Measurements from ENCODE around the gene PAWR. TPM values are rescaled to one million over a fixed set of nuclear protein-coding genes. Genes with fewer than 3 reads are reported as not detected.
"Not testable (repeated sequence)": the region's sequence is repeated elsewhere in the genome, so short reads cannot be mapped to it uniquely, and the experiment has no call there.

The PAWR gene
- total RNA-seq, 1 donor, result 8.7 TPM

DNA sequence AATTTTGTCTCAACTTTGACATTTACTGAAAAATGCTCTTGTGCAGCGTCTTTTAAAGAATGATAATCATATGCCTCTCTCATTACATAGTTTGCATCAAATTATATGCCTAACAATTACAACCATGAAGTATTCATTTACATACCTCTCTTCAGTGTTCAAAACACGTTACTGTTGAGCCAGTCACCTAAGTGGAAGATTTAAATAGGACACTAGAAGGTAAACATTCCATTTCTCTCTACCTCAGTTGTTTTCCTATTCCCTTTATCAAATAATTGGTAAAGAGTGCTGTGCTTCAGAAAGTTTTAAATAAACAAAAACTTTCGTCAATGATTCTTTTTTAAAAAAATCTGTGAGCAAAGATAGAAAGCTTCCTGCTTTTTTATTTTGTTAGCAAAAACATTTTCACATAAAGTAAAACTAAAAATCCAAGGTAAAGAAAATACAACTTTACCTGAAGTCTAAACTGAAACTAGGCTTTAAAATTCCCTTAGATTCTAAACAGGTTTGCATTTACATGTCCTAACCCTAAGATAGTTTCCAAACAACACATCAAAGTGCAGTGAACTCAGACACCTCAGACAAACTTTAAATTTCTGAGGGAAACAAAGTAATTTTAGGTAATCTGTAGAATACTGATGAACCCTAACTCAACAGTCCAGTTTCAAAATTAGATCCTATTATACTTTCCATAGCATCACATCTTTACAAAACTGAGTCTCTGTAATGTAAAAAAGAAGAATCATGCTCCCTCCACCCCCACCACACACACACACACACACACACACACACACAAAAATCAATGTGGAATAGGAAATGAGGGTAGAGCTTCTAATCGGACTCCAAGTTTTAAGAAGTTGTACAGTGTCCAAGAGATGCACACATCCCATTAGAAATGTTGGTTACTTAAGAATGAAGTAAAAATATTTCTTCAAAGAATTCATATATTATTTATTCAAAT, 46.2 kb downstream of the PAWR start:
- H3K4me1 ChIP-seq (ENCODE audit: insufficient read depth, low read length), result no peaks in the 10 kb centered on the region
- H3K27me3 ChIP-seq (ENCODE audit: insufficient read depth, low read length), result no peaks in the 10 kb centered on the region
- no peak overlapping the region for H3K4me3 ChIP-seq (ENCODE audit: low read length)
- no peaks in the 10 kb centered on the region for H3K9me3 ChIP-seq (ENCODE audit: low read depth, low read length)

DNA sequence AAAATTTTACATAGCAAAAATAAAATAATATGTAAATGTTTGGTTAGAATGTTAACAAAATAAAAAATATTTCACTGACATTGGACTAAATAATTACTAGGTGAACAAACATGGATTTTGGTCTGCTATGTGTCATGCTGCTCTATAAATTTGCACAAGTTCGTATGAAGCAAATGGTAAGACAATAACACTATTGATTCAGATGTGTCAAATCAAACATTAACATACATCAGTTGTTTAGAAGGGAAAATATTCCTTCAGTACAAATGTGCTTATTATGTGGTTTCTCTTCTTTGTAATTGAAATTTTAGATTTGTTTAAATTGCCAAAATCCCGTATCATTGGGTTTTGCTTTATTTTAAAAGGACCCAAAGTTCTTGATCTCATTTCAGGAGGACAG, 46.9 kb downstream of the PAWR start:
- no peak overlapping the region for H3K4me3 ChIP-seq (ENCODE audit: low read length)
- no peaks in the 10 kb centered on the region for H3K27me3 ChIP-seq (ENCODE audit: insufficient read depth, low read length)

DNA sequence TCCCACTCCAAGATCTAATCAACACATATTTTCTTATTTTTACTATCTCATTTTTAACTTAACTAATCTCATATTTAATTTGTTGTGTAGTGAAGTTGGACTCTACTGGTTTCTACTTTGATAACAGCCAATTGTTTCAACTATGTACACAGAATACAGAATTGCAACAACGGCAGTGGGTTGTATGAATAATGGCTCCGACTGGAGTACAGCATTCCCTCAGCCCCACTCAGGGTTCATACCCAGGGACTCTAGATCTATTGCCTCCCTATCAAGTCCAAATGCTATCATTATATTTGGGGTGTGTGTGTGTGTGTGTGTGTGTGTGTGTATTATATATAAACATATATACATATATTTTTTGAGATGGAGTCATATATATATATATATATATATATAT, 52.3 kb downstream of the PAWR start:
- Histone ChIP-seq H3K4me1 (ENCODE audit: insufficient read depth, low read length) (no peaks in the 10 kb centered on the region), H3K9me3 (ENCODE audit: low read depth, low read length) (no peaks in the 10 kb centered on the region), H3K27me3 (ENCODE audit: insufficient read depth, low read length) (no peaks in the 10 kb centered on the region), H3K4me3 (ENCODE audit: low read length) (no peak overlapping the region)

More for the DNA sequence above, 46.9 kb downstream of the PAWR start:
- no peaks in the 10 kb centered on the region for H3K9me3 ChIP-seq (ENCODE audit: low read depth, low read length)
- H3K4me1 ChIP-seq (ENCODE audit: insufficient read depth, low read length), result no peaks in the 10 kb centered on the region

DNA sequence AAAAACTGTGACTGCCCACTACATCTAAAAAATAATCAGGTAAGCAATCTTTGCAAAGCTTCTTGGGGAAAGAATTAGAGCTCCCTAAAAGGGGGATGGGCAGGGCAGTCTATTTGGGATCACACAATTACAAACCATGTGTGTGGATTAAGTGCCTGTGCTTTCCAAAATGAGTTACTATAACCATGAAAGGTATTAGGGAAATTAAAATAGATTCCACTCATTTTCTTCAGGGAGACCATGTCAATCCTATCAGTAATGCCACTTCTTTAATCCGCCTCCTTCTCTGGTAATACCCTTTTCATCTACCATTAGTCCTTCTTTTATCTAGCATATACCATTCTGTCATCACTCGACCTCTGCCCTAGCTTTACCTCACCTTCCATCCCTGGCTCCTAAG, 53.7 kb downstream of the PAWR start:
- no peaks in the 10 kb centered on the region for H3K9me3 ChIP-seq (ENCODE audit: low read depth, low read length)
- no peaks in the 10 kb centered on the region for H3K27me3 ChIP-seq (ENCODE audit: insufficient read depth, low read length)
- H3K4me1 ChIP-seq (ENCODE audit: insufficient read depth, low read length), result no peaks in the 10 kb centered on the region
- no peak overlapping the region for H3K4me3 ChIP-seq (ENCODE audit: low read length)

DNA sequence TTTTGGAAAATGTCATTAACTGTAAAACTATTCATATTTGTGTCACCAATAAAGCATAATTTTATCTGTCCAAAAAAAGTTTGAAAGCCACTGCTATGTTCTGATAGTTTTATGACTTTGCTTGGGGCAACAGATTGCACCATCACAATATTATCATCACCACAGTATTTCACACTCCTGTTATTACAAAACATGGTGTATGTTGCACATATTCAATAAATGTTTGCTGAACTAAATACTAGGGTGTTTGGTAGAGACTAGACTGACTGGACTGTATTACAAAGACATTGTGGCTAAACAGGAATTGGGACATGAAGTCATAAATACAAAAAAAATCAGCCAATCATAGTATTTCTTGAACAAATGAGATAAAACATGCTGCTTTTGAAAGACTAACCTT, 55.1 kb downstream of the PAWR start:
- no peaks in the 10 kb centered on the region for H3K27me3 ChIP-seq (ENCODE audit: insufficient read depth, low read length)
- no peak overlapping the region for H3K4me3 ChIP-seq (ENCODE audit: low read length)
- H3K9me3 ChIP-seq (ENCODE audit: low read depth, low read length), result no peaks in the 10 kb centered on the region
- no peaks in the 10 kb centered on the region for H3K4me1 ChIP-seq (ENCODE audit: insufficient read depth, low read length)

DNA sequence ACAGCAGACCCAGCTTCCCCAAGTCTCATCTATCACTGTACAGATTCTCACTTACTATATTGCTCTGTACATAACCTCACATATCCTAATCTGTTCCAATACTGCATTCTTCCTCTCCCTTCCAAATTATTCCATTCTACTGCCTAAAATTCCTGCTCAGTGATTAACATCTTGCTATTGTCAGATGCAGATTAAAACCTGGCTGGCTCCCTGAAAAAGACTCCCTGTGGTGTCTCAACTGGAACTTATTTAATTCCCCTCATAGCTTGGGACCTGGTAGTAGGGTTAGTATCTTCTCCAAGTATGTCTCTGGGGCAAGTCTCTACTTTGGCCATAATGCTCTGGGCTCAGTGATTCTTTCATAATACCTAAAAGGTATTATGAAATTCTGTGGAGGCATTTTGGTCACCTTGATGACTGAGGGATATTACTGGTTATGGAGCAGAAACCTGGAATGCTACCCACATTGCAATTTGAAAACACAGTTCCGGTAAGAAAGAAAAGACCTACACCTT, 55.8 kb downstream of the PAWR start:
- no peaks in the 10 kb centered on the region for H3K9me3 ChIP-seq (ENCODE audit: low read depth, low read length)
- H3K4me1 ChIP-seq (ENCODE audit: insufficient read depth, low read length), result no peaks in the 10 kb centered on the region
- H3K4me3 ChIP-seq (ENCODE audit: low read length), result no peak overlapping the region
- no peaks in the 10 kb centered on the region for H3K27me3 ChIP-seq (ENCODE audit: insufficient read depth, low read length)

DNA sequence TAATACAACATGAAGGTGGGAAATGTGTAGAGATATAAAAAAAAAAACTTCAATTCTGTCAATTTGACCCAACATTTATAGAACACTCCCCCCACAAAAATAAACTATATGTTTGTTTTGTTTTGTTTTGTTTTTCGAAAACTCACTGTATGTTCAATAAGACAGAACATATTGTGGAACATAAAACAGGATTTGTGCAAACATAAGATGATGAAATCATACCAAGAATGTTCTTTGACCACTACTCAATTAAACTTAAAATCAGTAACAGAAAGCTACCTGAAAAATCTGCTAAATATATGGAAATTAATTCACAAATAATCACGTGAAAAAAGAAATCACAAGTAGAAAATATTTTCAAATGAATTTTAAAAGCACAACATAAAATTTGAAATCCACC, 61.2 kb downstream of the PAWR start:
- Histone ChIP-seq H3K9me3 (ENCODE audit: low read depth, low read length) (no peaks in the 10 kb centered on the region), H3K4me1 (ENCODE audit: insufficient read depth, low read length) (no peaks in the 10 kb centered on the region), H3K4me3 (ENCODE audit: low read length) (no peak overlapping the region), H3K27me3 (ENCODE audit: insufficient read depth, low read length) (no peaks in the 10 kb centered on the region)

DNA sequence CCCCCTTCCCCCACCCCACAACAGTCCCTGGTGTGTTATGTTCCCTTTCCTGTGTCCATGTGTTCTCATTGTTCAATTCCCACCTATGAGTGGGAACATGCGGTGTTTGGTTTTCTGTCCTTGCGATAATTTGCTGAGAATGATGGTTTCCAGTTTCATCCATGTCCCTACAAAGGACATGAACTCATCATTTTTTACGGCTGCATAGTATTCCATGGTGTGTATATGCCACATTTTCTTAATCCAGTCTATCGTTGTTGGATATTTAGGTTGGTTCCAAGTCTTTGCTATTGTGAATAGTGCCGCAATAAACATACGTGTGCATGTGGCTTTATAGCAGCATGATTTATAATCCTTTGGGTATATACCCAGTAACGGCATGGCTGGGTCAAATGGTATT, 64.0 kb downstream of the PAWR start:
- not testable (repeated sequence) for H3K4me3 ChIP-seq (ENCODE audit: low read length); H3K4me1 ChIP-seq (ENCODE audit: insufficient read depth, low read length); H3K9me3 ChIP-seq (ENCODE audit: low read depth, low read length); H3K27me3 ChIP-seq (ENCODE audit: insufficient read depth, low read length)

DNA sequence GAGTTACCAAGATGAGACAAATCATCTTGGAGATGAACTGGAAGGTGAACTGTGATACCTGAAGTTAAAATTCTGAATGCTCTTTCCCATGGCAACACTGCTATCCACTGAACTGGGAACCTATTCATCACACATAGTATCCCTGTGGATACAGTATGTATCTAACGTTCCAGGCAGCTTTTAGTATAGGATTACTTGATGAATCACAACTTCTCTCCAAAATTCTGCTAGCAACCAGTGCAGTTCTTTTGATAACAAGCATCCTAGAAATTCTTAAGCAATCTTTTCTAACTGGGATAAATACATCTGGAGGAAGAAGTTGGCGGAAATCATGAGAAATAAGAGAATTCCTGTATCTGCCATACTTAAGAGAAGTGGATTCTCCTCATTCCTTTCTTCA, 66.4 kb downstream of the PAWR start:
- Histone ChIP-seq H3K9me3 (ENCODE audit: low read depth, low read length) (no peaks in the 10 kb centered on the region), H3K27me3 (ENCODE audit: insufficient read depth, low read length) (no peaks in the 10 kb centered on the region), H3K4me3 (ENCODE audit: low read length) (no peak overlapping the region), H3K4me1 (ENCODE audit: insufficient read depth, low read length) (no peaks in the 10 kb centered on the region)

DNA sequence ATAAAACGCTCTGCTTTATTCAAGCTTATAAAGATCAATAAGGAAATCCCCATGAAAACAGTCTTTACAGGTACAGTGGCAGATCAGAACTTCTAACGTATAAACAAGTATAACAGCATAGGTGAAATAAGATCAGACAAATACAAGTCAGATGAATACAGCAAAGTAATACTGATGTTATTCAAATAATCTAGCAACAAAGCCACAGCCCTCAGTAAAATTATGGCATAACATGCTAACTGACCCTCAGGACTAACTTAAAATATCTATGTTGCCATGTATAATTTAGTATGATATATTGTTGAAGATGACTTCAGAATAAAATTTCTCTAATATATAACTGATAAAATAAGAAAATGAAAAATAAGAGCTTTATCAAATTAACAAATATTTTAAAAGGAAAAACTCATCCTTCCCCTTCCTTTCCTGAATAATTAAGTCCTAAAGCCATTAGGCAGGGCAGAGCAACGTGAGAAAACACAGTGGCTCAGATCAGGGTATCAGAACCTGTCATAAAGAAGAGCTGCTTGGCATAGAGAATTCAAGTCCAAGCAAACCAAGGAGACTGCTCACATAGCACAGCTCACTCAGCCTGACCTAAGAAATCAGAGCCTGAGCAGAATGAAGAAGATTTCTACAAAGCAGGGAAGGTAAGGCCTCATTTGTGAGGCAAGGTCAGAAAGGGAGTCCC, 70.7 kb downstream of the PAWR start:
- H3K4me1 ChIP-seq (ENCODE audit: insufficient read depth, low read length), result no peaks in the 10 kb centered on the region
- H3K9me3 ChIP-seq (ENCODE audit: low read depth, low read length), result no peaks in the 10 kb centered on the region
- H3K27me3 ChIP-seq (ENCODE audit: insufficient read depth, low read length), result no peaks in the 10 kb centered on the region
- H3K4me3 ChIP-seq (ENCODE audit: low read length), result no peak overlapping the region

DNA sequence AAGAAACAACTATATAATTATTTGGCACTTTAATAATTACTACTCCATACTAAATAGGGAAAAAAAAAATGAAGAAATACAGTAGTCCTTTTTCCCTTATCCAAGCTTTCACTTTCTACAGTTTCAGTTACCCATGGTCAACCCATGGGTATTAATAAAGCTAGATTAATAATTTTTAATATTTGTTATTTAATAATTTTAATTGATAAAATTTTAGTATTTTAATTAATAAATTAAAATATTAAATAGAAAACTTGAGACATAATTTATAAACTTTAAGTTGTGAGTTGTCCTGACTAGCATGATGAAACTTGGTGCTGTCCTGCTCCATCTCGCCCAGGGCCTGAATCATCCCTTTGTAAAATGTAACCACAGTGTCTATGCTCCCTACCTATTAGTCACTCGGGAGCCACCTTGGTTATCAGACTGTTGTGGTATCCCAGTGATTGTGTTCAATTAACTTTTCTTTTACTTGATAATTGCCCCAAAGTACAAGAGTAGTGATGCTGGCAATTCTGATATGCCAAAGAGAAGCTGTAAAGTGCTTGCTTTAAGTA, 71.8 kb downstream of the PAWR start:
- Histone ChIP-seq H3K4me1 (ENCODE audit: insufficient read depth, low read length) (no peaks in the 10 kb centered on the region), H3K9me3 (ENCODE audit: low read depth, low read length) (no peaks in the 10 kb centered on the region), H3K4me3 (ENCODE audit: low read length) (no peak overlapping the region), H3K27me3 (ENCODE audit: insufficient read depth, low read length) (no peaks in the 10 kb centered on the region)

DNA sequence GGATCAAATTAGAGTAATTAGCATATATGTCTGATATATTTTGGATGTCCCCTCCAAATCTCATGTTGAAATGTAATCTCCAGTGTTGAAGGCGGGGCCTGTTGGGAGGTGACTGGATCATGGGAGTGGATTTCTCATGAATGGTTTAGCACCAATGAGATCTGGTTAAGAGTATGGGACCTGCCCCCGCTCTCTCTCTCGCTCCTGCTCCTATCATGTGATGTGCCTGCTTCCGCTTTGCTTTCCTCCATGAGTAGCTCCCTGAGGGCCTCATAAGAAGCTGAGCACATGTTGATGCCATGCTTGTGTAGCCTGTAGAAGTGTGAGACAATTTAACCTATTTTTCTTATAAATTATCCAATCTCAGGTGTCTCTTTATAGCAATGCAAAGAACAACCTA, 73.1 kb downstream of the PAWR start:
- Histone ChIP-seq H3K4me1 (ENCODE audit: insufficient read depth, low read length) (no peaks in the 10 kb centered on the region), H3K9me3 (ENCODE audit: low read depth, low read length) (no peaks in the 10 kb centered on the region), H3K4me3 (ENCODE audit: low read length) (no peak overlapping the region), H3K27me3 (ENCODE audit: insufficient read depth, low read length) (no peaks in the 10 kb centered on the region)

DNA sequence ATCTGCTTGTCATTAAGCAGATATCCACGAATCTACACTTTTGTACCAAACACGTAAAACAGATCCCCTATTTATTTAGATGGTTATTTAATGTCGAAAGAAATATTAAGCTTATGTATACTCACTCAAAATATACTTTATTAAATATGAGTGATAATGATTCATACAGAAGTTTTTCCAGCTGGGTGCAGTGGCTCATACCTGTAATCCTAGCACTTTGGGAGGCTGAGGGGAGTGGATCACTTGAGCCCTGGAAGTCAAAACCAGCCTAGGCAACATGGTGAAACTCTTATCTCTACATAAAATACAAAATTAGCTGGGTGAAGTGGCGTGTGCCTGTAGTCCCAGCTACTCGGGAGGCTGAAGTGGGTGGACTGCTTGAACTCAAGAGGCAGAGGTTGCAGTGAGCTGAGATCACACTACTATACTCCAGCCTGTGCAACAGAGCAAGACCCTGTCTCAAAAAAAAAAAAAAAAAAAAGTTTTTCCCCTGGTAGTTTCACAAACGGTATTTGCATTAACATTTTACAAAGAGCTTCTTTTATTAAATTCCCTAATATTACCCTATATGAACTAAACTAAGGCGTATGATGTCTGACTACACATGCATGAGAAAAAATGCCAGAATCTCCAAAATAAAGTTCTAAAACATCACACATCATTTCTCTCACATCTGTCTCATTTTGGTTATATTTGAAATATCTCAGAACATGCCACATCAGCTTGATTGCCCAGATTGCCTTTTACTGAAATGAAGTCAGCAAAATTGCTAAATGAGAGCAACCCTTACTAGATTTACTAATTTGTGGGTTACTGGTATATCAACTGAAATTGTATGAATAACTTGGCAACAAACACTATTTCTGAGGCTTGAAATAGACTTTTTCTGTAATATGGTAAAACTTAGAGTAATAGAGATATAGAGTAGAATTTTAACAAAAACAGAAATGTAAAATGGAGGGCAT, 74.9 kb downstream of the PAWR start:
- H3K4me3 ChIP-seq (ENCODE audit: low read length), result no peak overlapping the region
- no peaks in the 10 kb centered on the region for H3K4me1 ChIP-seq (ENCODE audit: insufficient read depth, low read length)
- H3K27me3 ChIP-seq (ENCODE audit: insufficient read depth, low read length), result no peaks in the 10 kb centered on the region
- H3K9me3 ChIP-seq (ENCODE audit: low read depth, low read length), result no peaks in the 10 kb centered on the region

DNA sequence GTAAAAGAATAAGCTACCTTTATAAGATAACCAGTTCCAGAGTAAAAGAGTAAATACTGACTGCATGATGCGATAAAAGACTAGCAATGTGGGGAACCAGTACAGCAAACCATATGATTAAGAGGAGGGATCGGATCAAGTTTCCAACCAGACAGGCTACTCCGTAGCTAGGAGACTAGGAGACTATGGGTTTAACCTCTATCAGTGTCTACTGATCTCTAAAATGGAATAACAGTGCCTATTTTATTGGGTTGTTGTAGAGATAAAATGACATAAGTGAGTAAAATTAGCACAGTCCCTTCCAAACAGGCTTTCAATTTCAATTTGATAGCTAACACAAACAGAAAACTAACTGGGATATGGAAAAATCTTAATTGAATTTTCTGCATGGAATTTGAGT, 76.0 kb downstream of the PAWR start:
- H3K4me3 ChIP-seq (ENCODE audit: low read length), result no peak overlapping the region
- H3K4me1 ChIP-seq (ENCODE audit: insufficient read depth, low read length), result no peaks in the 10 kb centered on the region
- no peaks in the 10 kb centered on the region for H3K27me3 ChIP-seq (ENCODE audit: insufficient read depth, low read length)
- no peaks in the 10 kb centered on the region for H3K9me3 ChIP-seq (ENCODE audit: low read depth, low read length)

All from mononuclear cell (primary cell).